ENCODE data around the gene FUT9.

DNA sequence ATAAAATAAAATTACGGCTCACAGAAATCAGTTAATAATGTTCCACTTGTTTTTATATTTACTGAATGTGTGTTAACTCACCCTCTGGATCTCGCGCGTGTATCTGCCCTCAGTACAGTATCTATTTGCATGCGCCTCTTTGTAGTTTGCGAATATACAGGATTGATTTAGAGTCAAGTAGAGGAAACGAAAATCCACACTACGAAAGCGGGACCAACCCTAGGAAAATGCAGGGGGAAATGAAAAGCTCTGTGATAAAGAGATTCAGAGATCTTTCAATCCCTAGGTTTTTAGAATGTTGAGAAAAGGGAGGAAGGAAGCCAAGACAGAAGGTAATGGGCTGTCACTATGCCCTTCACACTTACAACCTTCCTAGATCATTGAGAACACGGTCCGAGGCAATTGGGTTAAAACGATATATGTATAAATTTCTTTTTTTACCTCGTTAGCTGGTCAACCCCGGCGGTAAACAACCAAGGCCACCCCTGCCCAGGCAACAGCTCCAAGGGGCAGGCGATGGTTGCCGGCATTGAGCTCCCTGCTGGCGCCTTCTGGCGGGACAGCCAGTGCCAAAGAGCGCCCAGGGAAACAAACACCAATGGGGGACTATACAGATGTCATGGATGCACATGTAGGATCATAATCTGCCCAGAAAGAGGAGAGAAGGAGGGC lies 792 bp upstream of the FUT9 start:
- TF ChIP-seq CTCF (IDR thresholded peaks at IDR 0.05 in 4 of 5, conservative IDR thresholded peaks at IDR 0.05 in 1 of 5) (no peak), POLR2A (IDR thresholded peaks at IDR 0.05) (no peak)

Measured in gastrocnemius medialis (tissue), 4 donors.